T-helper 2 cell treated with Interferon-gamma antibody and Interleukin-4, amounts not matched to agents 5 μg/mL and 100 μg/mL, for 36 hours (primary cell): Measurements from ENCODE around the gene GOLGA6D.
"Not testable (repeated sequence)": the region's sequence is repeated elsewhere in the genome, so short reads cannot be mapped to it uniquely, and the experiment has no call there.

Experiments used
- DNase-seq: peaks from one replicate; pipeline ENCODE4 v3.0.0; 2021; ENCODE audit warnings: low spot score
- H3K27ac Mint-ChIP-seq: one replicate; pipeline ENCODE4 v1.8.0; 2021; ENCODE audit warnings: mild to moderate bottlenecking, mixed read lengths
- H3K27me3 Mint-ChIP-seq: one replicate; pipeline ENCODE4 v1.8.0; 2021; ENCODE audit warnings: low read depth, mixed read lengths
- H3K36me3 Mint-ChIP-seq: one replicate; pipeline ENCODE4 v1.8.0; 2021; ENCODE audit warnings: low read depth, mixed read lengths
- H3K4me1 Mint-ChIP-seq: one replicate; pipeline ENCODE4 v1.8.0; 2021; ENCODE audit warnings: low read depth, mixed read lengths
- H3K4me3 Mint-ChIP-seq: one replicate; pipeline ENCODE4 v1.8.0; 2022; ENCODE audit warnings: mild to moderate bottlenecking, moderate library complexity, mixed read lengths
- H3K9me3 Mint-ChIP-seq: one replicate; pipeline ENCODE4 v1.8.0; 2021; ENCODE audit warnings: mixed read lengths

Gene GOLGA6D

GRCh38 chr15:75258620-75259343, 23.9 kb upstream of the GOLGA6D start:
- H3K27me3 Mint-ChIP-seq, DNase-seq, H3K9me3 Mint-ChIP-seq, H3K4me3 Mint-ChIP-seq, H3K4me1 Mint-ChIP-seq, H3K36me3 Mint-ChIP-seq, H3K27ac Mint-ChIP-seq: not testable (repeated sequence)

DNA sequence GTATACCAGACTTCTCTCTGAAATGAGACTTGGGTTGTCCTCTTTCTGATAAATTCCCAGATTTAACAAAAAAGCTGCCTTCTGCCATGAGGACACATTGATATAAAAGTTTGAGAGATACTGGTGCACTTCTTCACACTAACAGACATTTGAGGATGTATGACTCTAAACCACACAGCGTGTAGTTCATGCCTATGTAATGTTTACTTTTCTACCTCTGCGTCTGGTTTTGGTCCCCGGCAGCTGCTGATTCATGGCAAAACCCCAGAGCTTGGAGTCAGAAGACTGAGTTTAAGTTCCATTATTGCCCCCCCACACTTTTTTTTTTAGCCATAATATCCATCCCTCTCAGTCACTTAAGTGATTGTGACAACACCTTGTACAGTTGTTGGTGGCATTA, 22.8 kb upstream of the GOLGA6D start:
- H3K27ac Mint-ChIP-seq, H3K4me3 Mint-ChIP-seq, H3K36me3 Mint-ChIP-seq, H3K27me3 Mint-ChIP-seq, H3K9me3 Mint-ChIP-seq, H3K4me1 Mint-ChIP-seq, DNase-seq: not testable (repeated sequence)

DNA sequence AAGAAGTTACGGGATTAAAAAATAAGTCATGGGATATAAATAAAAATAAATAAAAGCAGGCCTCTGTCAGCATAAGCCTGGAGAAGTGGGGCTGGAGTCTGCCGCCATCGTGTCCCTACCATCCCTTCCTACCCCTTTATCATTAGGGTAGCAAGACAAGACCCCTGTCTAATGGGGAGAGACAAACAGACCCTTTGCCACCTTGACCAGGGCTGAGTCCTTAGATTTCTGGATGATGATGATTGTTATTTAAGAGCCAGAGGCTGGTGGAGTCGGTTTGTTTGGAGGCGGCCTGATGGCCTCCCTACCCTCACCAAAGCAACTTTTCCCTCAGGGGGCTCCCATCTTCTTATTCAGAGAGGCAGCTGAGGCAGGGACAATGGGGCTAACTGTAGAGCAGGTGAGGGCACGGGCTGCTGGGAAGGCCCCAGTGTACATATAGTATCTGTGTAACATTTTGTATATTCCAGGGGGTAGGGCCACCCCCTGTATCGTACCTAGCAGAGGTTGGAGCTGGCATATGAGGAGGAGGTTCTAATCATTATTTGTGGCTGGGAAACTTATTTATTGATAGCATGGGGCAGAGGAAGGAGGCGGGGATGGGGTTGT, 8.8 kb upstream of the GOLGA6D start:
- H3K27ac Mint-ChIP-seq, H3K4me3 Mint-ChIP-seq, H3K9me3 Mint-ChIP-seq, H3K27me3 Mint-ChIP-seq, DNase-seq, H3K36me3 Mint-ChIP-seq, H3K4me1 Mint-ChIP-seq: not testable (repeated sequence)

DNA sequence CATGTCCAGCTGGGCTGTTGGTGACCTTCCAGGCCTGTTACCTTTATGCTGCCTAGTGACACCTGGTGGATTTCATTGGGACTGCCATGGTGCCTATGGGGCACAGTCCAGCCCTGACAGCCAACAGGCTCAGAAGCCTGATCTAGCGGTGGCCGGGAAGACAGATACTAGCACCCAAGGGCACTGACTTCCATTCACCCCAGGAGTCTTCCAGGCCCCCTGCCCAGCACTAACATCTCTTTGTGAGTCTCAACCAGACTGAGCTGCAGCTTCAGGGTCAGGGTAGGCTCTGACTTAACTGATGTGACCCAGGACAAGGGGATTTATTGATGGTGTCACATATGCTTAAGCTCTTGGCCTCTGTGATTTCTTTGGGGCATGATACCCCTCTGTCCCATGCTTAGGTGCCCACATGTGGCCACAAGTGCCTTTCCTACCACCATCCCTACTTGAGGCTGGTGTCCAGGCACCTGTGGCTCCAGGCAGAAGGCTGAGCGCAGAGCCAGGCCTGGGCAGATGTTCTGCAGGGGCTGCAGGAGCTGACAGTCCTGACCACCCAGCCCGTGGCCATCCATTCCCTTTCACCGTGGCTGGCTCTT, 8.0 kb upstream of the GOLGA6D start:
- not testable (repeated sequence) for H3K4me1 Mint-ChIP-seq, H3K36me3 Mint-ChIP-seq, H3K4me3 Mint-ChIP-seq, H3K27me3 Mint-ChIP-seq, H3K9me3 Mint-ChIP-seq, H3K27ac Mint-ChIP-seq
- peak; percentile 76 for DNase-seq

DNA sequence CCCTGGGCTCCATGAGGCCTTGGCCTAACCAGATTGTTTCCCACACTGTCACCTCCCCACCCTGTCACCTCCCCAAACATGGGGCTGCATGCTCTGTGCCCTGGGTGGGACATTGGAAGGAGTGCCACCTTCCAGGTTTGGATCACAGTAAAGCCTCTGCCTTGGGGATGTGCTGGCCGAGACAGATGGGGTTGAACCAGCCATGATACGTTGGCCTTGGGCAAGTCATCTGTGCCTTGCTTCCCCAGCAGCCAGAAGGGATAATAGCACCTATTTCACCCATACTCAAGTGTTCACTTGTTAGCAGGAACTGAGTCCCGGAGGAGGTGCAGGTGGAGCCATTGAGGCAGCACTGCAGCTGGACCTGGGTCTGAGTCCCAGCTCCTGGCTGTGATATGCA, 7.0 kb upstream of the GOLGA6D start:
- not testable (repeated sequence) for H3K4me1 Mint-ChIP-seq

GRCh38 chr15:75278497-75278896, 4.1 kb upstream of the GOLGA6D start:
- not testable (repeated sequence) for H3K4me1 Mint-ChIP-seq, H3K4me3 Mint-ChIP-seq

More for the DNA sequence above, 7.0 kb upstream of the GOLGA6D start:
- not testable (repeated sequence) for H3K36me3 Mint-ChIP-seq, H3K27ac Mint-ChIP-seq, H3K9me3 Mint-ChIP-seq, H3K27me3 Mint-ChIP-seq, H3K4me3 Mint-ChIP-seq
- peak; percentile 19 for DNase-seq

GRCh38 chr15:75284152-75284551, 1.5 kb downstream of the GOLGA6D start:
- H3K4me1 Mint-ChIP-seq, H3K27me3 Mint-ChIP-seq, H3K36me3 Mint-ChIP-seq, H3K27ac Mint-ChIP-seq, H3K9me3 Mint-ChIP-seq, DNase-seq, H3K4me3 Mint-ChIP-seq: not testable (repeated sequence)

More at GRCh38 chr15:75278497-75278896, 4.1 kb upstream of the GOLGA6D start:
- not testable (repeated sequence) for H3K36me3 Mint-ChIP-seq, DNase-seq, H3K9me3 Mint-ChIP-seq, H3K27me3 Mint-ChIP-seq, H3K27ac Mint-ChIP-seq

DNA sequence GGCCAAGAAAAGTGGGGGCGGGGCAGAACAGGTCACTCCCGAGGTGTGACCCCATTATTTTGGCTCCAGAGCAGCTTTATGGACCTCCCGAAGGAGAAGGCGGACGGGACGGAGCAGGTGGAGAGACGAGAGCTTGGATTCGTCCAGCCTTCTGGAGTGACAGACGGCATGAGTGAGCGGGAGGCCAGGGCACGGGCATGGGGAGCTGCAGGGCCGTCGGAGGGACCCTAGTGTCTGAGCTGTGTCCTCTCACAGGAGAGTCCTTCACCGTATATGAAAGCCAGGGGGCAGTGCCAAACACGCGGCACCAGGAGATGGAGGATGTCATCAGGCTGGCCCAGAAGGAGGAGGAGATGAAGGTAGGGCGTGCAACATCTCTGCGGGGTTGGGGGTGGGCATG, 11.0 kb downstream of the GOLGA6D start:
- H3K9me3 Mint-ChIP-seq, H3K4me3 Mint-ChIP-seq, H3K27ac Mint-ChIP-seq, H3K36me3 Mint-ChIP-seq, H3K27me3 Mint-ChIP-seq, DNase-seq, H3K4me1 Mint-ChIP-seq: not testable (repeated sequence)

DNA sequence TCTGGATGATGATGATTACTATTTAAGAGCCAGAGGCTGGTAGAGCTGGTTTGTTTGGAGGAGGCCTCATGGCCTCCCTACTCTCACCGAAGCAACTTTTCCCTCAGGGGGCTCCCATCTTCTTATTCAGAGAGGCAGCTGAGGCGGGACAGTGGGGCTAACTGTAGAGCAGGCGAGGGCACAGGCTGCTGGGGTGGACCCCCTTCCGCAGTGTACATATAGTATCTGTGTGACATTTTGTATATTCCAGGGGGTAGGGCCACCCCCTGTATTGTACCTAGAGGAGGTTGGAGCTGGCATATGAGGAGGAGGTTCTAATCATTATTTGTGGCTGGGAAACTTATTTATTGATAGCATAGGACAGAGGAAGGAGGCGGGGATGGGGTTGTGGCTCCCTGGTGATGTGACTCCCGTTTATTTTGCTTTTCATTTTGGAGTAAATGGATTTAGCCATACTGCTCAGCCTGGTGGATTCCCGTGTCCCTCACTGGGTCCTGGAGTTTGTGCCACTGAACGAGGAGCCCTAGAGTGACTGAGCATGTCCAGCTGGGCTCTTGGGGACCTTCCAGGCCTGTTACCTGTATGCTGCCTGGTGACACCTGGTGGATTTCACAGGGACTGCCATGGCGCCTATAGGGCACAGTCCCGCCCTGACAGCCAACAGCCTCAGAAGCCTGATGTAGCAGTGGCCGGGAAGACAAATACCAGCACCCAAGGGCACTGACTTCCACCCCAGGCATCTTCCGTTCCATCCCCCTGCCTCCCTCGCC, 16.1 kb downstream of the GOLGA6D start:
- not testable (repeated sequence) for H3K9me3 Mint-ChIP-seq, DNase-seq, H3K4me1 Mint-ChIP-seq, H3K27me3 Mint-ChIP-seq, H3K4me3 Mint-ChIP-seq, H3K27ac Mint-ChIP-seq, H3K36me3 Mint-ChIP-seq

- H3K36me3 Mint-ChIP-seq, H3K9me3 Mint-ChIP-seq, H3K4me3 Mint-ChIP-seq, H3K4me1 Mint-ChIP-seq, H3K27ac Mint-ChIP-seq: not testable (repeated sequence)
- H3K27me3 Mint-ChIP-seq, result peaks cover 12% of the 10 kb centered on the region
- peak; percentile 49 for DNase-seq
Observed at GRCh38 chr15:75299311-75299688, 16.7 kb downstream of the GOLGA6D start.

DNA sequence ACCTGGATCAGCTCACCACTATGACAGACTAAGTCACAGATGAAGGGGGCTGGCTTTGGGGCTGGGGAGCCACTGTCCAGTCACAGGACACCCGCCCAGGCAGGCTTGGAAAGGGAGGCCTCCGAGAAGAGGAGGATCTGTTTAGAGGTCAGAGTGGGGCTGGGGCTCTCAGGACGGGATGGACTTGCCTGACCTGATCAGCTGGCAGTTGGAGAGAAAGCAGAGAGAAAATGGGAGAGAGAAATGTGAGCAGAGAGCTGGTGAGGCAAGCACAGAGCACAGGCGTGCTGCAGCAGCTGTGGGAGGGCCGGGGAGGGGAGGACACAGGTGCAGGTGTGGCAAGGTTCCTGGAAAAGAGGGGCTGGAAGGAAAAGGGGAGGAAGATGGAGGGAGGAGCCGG, 17.4 kb downstream of the GOLGA6D start:
- not testable (repeated sequence) for H3K4me1 Mint-ChIP-seq, H3K4me3 Mint-ChIP-seq, H3K9me3 Mint-ChIP-seq, DNase-seq, H3K36me3 Mint-ChIP-seq, H3K27ac Mint-ChIP-seq
- peaks cover 17% of the 10 kb centered on the region for H3K27me3 Mint-ChIP-seq

- H3K27me3 Mint-ChIP-seq, result peaks cover 27% of the 10 kb centered on the region
- no peak overlapping the region for H3K4me3 Mint-ChIP-seq
- no peak overlapping the region for H3K27ac Mint-ChIP-seq
- H3K4me1 Mint-ChIP-seq, result no peaks in the 10 kb centered on the region
- no peaks in the 10 kb centered on the region for H3K36me3 Mint-ChIP-seq
- no peaks in the 10 kb centered on the region for H3K9me3 Mint-ChIP-seq
- no peak for DNase-seq
Observed at GRCh38 chr15:75302318-75302717, 19.7 kb downstream of the GOLGA6D start.

DNA sequence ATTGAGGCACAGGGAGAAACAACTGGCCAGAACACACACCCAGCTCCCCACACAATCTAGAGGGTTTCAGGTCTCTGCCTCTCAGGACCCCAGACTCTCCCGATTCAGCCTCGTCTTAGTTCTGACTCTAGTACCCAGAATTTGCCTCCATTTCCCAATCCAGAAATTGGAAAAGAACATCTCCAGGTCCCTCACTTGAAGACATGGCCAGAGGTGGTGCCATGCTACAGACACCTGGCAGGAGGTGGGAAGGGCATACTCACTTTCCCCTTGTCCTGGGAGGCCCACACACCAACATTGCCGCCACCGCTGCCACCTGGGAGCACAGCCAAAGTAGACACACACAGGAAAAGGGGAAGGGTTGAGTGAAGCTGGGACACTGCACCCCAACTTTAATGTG, 20.1 kb downstream of the GOLGA6D start:
- not testable (repeated sequence) for H3K36me3 Mint-ChIP-seq, DNase-seq, H3K4me3 Mint-ChIP-seq, H3K4me1 Mint-ChIP-seq, H3K9me3 Mint-ChIP-seq, H3K27ac Mint-ChIP-seq
- peaks cover 29% of the 10 kb centered on the region for H3K27me3 Mint-ChIP-seq

- Mint-ChIP-seq H3K4me3 (no peak overlapping the region), H3K9me3 (no peaks in the 10 kb centered on the region)
Observed at GRCh38 chr15:75306188-75306587, 23.6 kb downstream of the GOLGA6D start.

More at GRCh38 chr15:75306188-75306587, 23.6 kb downstream of the GOLGA6D start:
- Mint-ChIP-seq H3K27me3 (peaks cover 46% of the 10 kb centered on the region), H3K4me1 (peaks cover 2% of the 10 kb centered on the region), H3K36me3 (no peaks in the 10 kb centered on the region), H3K27ac (no peak overlapping the region)
- DNase-seq, result no peak
